GM19438 (cell line): ENCODE data around the gene AXL.
"Not testable (repeated sequence)": the region's sequence is repeated elsewhere in the genome, so short reads cannot be mapped to it uniquely, and the experiment has no call there.

ENCODE experiments used
- ATAC-seq: cut with Tn5 transposase; IDR thresholded peaks from one replicate; pipeline ENCODE4 v1.9.1; 2021; ENCODE audit warnings: low read depth; ENCODE audit not compliant: unreplicated experiment

Gene AXL

GRCh38 chr19:41218615-41219507 lies at the start of gene AXL:
Gene AXL, plus strand, starts transcription at chr19:41219223. Its CDS starts 170 bp downstream, at chr19:41219393.
- ATAC-seq: no peak

- no peak for ATAC-seq
Observed at GRCh38 chr19:41172297-41173164, 46.5 kb upstream of the AXL start.

- ATAC-seq: no peak
Observed at GRCh38 chr19:41174297-41174928, 44.6 kb upstream of the AXL start.

- no peak for ATAC-seq
Observed at GRCh38 chr19:41175801-41176777, 42.9 kb upstream of the AXL start.

GRCh38 chr19:41180173-41180572 lies 38.9 kb upstream of the AXL start:
- ATAC-seq: not testable (repeated sequence)

GRCh38 chr19:41186971-41187883 lies 31.8 kb upstream of the AXL start:
- no peak for ATAC-seq

- ATAC-seq: no peak
Observed at GRCh38 chr19:41187884-41188279, 31.1 kb upstream of the AXL start.

GRCh38 chr19:41189425-41190065 lies 29.5 kb upstream of the AXL start:
- ATAC-seq: no peak

- ATAC-seq: no peak
Observed at GRCh38 chr19:41192574-41193429, 26.2 kb upstream of the AXL start, which contains the start of gene CYP2S1. Gene CYP2S1, plus strand, starts transcription at chr19:41193219. Its CDS starts 46 bp downstream, at chr19:41193265.

- no peak for ATAC-seq
Observed at GRCh38 chr19:41193430-41194156, 25.4 kb upstream of the AXL start.

- ATAC-seq: no peak
Observed at GRCh38 chr19:41194157-41194552, 24.9 kb upstream of the AXL start.

GRCh38 chr19:41195675-41196497 lies 23.1 kb upstream of the AXL start:
- no peak for ATAC-seq

GRCh38 chr19:41198559-41198958 lies 20.5 kb upstream of the AXL start:
- no peak for ATAC-seq

GRCh38 chr19:41203371-41203770 lies 15.7 kb upstream of the AXL start:
- ATAC-seq: no peak

- not testable (repeated sequence) for ATAC-seq
Observed at GRCh38 chr19:41204338-41204737, 14.7 kb upstream of the AXL start.

- no peak for ATAC-seq
Observed at GRCh38 chr19:41205995-41206394, 13.0 kb upstream of the AXL start.
